Erythroblast (primary cell): ENCODE results near the gene ZNF746.

ENCODE experiments used
- GATA1 ChIP-seq: IDR thresholded peaks from 2 replicates; pipeline ENCODE4 v1.6.1; 2011; ENCODE audit warnings: low read depth, mild to moderate bottlenecking, control low read depth, low read length, moderate library complexity
- POLR2A ChIP-seq: IDR thresholded peaks from 2 replicates; pipeline ENCODE4 v1.6.1; 2011; ENCODE audit warnings: mild to moderate bottlenecking, low read length

GRCh38 chr7:149479568-149479967, 18.0 kb downstream of the ZNF746 start:
- TF ChIP-seq POLR2A (no peak), GATA1 (no peak)
